GM19455 (cell line): Measurements from ENCODE around the gene IPO13.

Experiments used
- ATAC-seq: cut with Tn5 transposase; IDR thresholded peaks from one replicate; pipeline ENCODE4 v1.9.1; 2021; ENCODE audit not compliant: unreplicated experiment

IPO13 gene

DNA sequence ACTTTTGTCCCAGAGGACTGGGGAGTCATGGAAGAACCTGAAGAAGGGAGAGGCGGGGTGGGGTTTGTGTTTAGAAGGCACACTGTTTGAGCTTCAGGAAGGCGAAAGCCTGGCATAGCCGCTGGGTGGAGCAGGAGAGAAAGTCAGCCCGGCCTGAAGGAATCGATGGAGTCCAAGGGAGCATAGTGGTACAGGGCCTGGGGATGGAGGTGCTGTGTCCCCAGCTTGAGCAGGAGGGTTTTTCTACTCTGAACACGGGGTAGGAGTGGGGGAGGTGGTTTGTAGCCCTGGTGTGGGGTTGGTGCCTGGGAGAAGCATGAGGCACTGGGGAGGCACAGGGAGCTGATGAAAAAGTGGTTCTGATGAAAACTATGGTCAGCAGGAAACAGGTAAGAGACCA is 40.0 kb downstream of the IPO13 start:
- ATAC-seq, result no peak

DNA sequence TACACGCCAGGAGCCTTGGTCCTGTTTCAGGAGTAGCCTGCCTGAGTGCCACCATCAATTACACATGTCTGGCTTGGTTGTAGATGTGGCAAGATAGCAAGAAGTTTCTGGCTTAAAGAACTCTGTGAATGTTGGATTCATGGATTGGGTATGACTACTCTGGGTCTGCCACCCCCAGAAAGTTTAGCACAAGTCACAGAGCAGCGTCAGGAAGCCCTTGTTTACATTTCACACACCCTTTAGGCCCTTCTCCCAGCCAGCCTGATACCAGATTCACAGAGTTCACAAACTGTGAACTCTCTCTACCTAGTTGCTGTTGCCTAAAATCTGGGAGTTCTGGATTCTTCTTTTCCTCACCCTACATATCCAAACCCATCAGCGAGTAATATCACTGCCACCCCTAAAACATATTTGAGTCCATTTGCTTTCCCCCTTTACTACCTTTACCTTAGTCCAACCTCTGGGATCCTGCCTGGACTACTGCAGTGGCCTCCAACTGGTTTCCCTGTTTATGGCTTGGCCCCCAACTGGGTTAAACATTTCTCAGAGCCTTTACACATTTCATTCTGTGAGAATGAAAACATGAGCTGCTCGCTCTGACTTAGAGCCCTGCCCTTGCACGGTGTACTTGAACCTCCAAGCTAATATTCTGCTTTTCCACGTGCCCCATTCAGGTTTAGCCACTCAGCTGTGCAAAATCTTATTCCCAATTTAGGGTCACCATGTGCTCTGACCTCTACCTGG is 40.6 kb downstream of the IPO13 start:
- ATAC-seq, result no peak

DNA sequence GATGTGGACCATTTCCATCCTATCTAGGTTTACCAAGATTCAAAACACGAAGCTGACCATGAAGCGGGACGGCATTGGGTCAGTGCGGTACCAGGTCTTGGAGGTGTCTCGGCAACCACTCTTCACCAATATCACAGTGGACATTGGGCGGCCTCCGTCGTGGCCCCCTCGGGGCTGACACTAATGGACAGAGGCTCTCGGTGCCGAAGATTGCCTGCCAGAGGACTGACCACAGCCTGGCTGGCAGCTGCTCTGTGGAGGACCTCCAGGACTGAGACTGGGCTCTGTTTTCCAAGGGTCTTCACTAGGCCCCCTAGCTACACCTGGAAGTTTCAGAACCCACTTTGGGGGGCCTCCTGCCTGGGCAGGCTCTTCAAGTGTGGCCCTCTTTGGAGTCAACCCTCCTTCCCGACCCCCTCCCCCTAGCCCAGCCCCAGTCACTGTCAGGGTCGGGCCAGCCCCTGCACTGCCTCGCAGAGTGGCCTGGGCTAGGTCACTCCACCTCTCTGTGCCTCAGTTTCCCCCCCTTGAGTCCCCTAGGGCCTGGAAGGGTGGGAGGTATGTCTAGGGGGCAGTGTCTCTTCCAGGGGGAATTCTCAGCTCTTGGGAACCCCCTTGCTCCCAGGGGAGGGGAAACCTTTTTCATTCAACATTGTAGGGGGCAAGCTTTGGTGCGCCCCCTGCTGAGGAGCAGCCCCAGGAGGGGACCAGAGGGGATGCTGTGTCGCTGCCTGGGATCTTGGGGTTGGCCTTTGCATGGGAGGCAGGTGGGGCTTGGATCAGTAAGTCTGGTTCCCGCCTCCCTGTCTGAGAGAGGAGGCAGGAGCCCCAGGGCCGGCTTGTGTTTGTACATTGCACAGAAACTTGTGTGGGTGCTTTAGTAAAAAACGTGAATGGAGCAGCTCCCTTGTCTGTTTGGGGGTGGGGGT is 43.8 kb downstream of the IPO13 start:
- no peak for ATAC-seq

DNA sequence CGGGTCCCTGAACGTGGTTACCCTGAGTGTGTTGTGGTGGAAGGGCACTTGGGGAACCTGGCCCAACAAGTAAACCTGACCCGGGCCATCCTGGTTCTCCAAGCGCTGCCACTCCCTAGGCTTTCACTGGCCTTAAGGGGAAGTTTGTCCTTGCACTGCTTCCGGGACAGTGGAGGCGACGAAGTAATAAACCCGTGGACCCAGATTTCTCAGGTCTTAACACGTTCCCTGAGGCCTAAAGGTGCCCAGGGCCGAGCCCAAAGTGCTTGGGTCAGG is 44.4 kb downstream of the IPO13 start:
- no peak for ATAC-seq

DNA sequence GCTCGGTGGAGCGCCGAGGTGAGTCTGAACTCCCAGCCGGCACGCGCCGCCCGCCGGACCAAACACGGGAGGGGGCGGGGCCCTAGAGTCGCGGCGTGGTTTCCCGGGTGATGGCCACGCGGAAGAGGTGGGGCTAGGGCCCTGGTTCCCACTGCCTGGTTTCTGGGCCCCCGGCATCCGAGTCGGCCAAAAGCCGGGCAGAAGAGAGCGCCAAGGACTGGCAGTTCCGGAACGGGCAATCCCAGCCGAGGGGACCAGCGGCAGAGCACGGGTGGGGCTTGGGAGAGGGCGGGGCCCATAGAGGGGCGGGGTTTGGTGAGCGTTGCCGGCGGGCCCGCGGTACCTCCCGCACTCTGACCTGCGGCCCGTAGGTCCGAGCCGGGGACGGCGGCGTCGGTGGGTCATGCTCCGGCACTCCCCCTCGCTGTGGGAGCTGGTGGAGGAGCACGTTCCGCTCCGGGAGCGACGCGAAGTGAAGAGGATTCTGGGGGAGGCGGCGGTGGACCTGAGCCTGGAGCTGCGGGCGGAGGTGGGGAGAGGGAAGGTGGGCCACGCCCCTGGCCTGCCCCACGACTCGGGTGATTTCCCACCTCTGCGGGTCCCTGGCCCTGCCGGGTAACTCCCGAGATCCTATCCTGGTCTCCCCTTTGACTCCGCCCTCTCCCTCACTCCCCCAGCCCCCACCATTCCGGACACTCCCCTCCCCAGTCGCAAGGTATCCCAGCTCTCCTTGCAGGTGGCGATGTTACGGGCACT is 44.9 kb downstream of the IPO13 start, which contains the start of gene CCDC24:
Gene CCDC24 (plus strand): TSS at position 124 of the 756 bp plus-strand sequence. CDS start 280 bp downstream, at position 404.
- peak; percentile 72 for ATAC-seq

DNA sequence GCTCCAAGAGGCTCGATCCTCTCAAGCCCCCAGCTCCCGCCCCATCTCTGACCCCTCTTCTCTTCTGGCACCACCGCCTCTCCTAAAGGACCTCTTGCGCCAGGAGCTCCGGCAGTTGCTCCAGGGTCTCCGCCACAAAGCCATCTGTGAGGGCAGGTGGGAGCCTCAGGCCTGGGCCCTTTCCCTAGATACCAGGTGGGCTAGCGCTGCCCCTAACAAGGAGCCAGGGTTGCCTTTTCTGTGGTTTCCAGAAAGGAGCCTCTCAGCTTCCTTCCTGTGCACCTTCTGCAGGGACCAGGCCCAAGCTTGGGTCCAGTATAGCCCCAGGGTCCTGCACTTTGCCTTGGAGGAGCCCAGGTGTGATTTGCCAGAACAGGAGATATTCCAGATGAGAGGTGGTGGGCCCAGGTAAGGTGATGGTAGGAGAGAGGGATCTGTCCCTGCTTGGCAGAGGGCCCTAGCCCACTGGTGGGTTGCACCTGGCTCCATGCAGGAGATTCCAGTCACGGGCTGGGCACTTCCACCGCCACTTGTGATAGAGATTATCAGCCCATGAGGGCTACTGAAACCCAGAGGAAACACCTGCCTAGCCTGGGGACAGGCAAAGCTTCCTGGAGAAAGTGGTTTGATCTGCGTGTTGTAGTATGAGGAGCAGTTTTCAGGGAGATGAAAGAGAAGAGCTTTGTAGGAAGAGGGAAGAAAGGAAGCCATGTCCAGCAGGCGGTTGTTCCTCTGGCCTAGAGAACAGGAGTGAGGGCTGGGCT is 45.7 kb downstream of the IPO13 start:
- ATAC-seq, result no peak

DNA sequence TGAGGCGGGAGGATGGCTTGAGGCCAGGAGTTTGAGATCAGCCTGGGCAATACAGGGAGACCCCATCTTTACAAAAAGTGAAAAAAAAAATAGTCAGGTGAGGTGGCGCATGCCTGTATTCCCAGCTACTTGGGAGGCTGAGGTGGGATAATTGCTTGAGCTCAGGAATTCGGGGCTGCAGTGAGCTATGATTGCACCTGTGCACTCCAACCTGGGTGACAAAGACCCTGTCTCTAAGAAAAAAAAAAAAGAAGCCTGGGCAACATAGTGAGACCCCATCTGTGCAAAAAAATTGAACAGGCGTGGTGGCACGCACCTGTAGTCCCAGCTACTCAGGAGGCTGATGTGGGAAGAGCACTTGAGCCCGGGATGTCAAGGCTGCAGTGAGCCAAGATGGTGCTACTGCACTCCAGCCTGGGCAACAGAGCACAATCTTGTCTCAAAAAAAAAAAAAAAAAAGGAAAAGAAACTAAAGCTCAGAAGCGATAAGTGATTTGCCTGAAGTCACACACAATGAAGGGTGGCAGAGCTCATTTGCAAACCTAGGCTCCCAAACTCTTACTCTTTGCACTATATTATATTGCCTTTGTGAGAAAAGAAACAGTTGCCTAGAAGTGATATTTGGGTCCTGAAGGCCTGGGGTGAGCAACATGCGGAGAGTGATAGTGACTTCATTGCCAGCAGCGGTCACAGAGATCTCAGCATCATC is 46.6 kb downstream of the IPO13 start:
- ATAC-seq, result no peak

DNA sequence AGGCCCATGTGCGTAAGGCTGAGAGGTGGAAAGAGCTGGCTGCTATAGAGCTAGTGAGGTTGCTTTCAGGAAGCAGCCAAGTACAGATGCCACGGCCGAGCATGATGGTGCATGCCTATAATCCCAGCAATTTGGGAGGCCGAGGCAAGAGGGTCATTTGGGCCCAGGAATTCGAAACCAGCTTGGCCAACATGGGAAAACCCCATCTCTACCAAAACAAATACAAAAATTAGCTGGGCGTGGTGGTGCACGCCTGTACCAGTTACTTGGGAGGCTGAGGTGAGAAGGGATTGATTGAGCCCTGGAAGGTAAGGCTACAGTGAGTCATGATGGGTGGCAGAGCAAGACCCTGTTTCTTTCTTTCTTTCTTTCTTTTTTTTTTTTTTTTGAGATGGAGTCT is 47.3 kb downstream of the IPO13 start:
- ATAC-seq, result no peak

DNA sequence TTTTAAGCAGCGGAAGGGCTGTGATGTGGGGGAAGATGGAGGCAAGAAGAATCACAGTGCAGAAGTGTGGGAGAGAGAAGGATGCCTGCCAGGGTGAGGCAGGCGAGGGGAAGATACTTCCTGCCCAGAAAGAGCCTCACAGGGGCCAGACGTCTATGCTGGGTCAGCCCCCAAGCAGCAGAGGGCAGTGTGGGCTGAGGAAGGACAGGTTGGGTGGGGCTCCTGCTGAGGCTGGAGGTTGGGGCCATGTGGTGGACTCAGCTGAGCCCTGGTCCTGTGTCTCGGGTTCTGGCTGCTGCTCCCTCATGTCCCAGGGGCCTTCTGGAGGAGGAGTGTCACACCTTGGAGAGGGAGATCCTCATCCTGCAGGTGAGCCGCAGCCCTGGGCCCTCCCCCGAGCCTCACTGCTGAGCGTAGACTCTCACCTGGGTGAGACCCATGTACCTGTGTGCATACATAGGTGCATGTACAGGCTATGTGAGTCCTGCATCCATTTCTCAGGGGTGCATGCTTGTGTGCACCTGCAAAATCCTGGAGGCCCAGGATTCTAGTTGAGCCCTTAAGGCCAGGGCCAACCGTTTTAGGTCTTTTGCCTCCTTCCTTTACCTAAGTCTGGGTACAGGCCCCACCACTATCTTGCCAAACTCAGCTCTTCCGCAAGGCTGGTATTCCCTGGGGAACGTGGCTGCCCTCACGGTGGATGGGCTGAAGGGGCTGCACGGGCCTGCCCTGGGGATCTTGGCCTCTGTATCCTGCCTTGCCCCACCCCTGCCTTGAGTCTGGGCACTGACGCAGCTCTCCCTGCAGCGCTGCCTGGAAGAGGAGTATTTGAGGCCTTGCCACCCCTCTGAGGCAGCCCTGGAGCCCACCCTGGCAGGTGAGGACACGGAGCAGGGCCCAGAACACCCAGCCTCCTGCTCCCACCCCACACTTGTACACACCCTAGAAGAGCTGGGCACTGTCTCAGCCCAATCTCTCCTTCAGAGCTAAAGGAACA is 48.3 kb downstream of the IPO13 start:
- no peak for ATAC-seq

DNA sequence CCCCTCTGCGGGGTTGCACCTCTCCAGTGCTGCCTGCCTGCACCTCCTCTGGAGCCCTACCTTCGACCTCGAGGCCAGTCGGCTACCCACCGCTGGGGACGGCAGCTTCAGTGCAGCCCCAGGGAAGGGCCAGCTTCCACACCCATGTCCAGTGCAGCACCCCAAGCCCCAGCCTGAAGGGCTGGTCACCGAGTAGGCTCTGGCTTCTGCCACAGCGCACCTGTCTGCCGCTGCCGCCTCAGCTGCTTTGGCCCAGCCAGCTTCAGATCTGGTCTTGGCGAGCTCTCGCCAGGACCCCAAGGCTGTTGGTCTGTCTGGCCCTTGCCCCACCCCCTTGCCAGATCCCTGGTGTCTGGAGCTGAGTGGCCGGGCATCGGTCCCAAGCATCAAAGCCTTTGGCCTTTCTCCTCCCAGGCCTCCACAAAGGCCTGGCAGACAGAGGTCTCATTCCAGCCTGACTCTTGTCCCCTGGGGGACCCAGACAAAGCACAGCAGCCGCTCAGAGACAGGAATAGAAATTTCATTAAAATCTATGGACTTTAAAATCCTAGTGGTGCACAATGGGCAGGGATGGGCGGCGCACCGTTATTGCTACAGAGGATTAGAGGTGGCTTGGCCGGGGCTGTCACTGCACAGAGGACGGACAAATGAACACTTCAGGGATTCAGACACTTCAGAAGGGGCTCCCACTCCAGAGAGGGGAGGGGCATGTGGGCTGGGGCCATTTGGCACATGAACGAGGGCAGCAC is 49.4 kb downstream of the IPO13 start:
- ATAC-seq, result no peak

DNA sequence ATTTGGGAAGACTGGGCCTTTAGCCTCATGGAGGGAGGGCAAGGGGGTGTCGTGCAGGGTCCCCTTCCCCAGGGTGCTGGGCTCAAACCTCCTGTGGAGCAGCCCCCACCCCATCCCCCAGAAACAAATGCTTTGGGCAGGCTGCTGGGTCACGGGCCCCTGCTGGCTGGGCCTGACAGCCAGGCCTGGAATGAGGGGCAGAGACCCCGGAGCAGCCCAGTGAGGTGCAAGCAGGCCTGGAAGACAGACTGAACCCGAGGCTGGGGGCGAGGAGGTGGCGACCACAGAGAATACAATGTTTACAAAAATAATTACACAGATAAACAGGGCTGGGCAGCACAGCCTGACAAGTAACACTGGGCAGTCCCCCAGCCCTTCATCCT is 50.0 kb downstream of the IPO13 start:
- ATAC-seq, result no peak

DNA sequence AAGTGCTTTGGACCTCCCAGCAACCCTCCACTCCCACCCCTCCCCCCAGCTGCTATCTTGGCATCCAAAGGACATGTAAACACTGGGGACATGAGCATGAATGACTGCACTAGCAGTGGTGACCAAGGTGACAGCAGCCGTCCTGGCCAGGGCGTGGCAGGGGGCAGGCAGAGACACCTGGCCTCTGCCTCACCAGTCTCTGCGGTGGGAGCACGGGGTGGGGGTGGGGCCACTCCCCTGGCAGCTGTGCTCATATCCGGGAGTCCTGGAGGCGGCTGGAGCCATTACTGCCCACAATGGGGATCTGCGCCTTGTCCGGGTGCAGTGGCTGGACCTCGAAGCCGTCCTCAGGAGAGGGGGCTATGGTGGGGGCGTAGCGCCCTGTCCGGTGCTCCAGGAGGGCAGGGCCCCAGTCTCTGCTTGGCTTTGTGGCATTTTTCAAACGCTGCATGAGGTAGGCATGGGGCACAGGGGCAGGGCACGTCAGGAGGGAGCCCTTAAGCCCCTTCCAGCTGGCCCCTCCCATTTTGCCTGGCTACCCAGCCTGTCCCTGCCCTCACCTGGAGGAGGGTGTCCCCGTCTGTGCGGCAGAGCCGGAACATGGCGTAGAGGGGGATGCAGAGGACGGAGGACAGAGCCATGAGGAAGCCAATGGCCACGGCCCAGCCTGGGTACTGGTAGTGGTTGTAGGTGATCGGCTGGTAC is 50.7 kb downstream of the IPO13 start:
- ATAC-seq, result no peak

DNA sequence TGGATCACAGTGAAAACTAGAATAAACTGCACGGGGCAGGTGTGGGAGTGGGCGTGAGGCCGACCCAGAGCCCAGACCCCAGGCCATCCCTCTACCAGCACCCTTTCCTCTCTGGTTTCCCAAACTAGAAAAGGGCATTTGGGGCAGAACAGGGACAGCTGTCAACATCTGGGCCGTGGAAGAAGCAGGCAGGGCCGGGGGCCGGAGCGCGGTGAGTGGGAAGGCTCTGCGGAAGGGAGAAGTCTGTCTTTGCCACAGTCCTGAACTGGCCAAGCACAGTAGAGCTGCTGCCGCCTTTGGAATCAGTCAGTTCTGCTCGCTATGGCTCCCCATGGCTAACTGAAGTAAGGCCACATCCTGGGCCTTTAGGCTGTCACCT is 51.2 kb downstream of the IPO13 start:
- no peak for ATAC-seq

DNA sequence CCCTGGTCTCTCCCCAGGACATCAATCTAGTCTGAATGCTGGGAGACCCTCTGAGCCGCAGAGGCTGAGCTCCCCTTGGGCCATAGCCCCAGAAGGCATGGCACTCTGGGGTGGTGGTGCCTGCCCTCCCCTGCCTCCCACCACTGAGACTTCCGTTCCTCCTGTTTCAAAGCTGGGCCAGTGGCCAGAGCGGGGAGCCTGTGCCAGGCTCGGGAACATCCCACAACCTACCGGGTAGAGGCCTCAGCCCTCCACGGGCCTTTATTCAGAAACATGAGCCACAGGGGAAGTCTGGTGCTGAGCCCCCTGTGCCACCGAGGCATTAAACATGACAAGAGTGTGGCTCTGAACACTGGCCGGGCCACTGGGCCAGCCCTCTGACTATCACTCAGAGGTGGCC is 52.7 kb downstream of the IPO13 start:
- ATAC-seq, result no peak

DNA sequence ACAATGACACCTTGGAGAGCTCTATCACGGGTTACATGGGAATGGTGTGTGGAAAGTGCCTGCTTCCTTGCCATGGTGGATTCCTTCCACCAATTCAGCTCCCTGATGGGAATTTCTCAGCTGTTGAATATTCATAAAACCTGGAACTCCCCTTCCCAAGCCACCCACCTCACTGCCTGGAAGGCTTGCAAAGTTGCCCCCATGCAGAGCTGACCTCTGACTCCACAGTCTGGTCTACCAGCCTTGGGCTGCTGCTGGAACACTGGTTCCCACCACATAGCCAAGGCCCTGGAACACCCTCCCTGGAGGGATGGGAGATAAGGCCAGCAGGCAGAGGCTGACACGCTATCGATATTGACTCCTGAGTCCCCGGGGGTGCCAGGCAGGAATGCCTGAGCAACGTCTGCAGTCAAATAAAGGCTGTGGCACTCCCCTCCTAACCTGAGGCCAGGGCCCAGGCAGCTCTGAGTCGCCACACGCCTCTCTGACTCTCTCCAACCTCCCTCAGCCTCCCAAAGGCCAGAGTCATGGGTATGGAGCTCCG is 53.4 kb downstream of the IPO13 start:
- ATAC-seq, result no peak

DNA sequence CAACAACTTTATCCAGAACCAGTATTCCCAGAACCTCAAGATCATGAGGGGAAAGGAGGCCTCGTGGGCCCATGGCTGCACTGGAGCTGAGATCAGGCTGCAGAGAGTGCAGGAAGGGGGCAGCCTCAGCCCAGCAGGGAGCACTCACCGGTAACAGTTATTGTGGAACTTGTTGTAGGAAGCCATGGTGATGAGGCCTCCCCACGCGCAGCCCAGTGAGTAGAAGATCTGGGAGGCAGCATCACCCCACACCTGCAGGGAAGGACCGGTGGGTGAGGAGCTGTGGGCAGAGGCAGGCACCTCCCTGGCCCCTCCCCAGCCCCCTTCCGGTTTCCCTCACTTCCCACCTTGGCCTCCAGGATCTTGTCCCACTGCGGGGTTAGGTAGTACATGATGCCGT is 55.4 kb downstream of the IPO13 start:
- ATAC-seq, result no peak

DNA sequence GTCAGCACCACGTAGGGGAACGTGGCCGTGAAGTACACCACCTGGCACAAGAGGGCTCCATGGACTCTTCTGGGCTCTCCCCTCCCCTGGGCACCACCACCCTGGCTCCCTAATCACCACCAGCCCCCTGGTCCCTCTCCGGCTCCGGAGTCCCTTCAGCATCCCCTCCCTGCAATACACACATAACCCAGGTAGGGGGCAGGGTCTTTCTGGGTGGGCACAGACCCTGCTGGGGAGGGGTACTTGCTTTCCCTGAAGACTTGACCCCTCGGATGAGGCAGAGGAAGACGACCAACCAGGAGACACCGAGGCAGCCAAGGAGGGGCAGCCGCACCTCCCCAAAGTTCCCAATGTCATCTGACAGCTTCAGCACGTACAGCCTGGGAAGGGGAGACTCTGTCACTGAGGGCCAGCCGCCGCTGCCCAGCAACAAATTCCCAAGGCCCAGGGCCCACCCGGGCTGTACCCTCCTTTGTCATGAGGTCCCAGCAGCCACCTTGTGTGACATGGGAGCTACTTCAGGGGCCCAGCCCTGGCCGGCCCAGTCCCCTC is 55.9 kb downstream of the IPO13 start:
- no peak for ATAC-seq
